Adrenal gland (tissue), 12 donors: Measurements from ENCODE around the gene TMIGD3. TPM values are rescaled to one million over a fixed set of nuclear protein-coding genes. Genes with fewer than 3 reads are reported as not detected.

Source experiments
- DNase-seq, 7 donors: peaks; one replicate each; pipeline ENCODE4 v3.0.0-alpha.2; 2019 to 2020
- H3K27ac ChIP-seq, 5 donors: fragments of 200-600 bp; sonication (generic) in 4 of 5; 1 replicate in 3 of 5; 2 replicates in 2 of 5; pipeline versions ENCODE4 v1.5.1 to v1.8.0; 2016 to 2020; ENCODE audit warnings: mild to moderate bottlenecking in 1 of 5
- H3K27me3 ChIP-seq: fragments of 200-600 bp; 2 replicates; pipeline ENCODE4 v1.8.0; 2021
- H3K36me3 ChIP-seq, 2 donors: fragments of 200-600 bp; replicated peaks in 1 of 2; 1 replicate in 1 of 2; 2 replicates in 1 of 2; pipeline versions ENCODE4 v1.5.1 to v1.8.0; 2018 to 2022
- H3K4me1 ChIP-seq, 2 donors: fragments of 200-600 bp; replicated peaks in 1 of 2; 1 replicate in 1 of 2; 2 replicates in 1 of 2; pipeline versions ENCODE4 v1.5.1 to v1.8.0; 2018 to 2021
- H3K4me3 ChIP-seq, 4 donors: fragments of 200-600 bp; sonication (generic) in 3 of 4; one replicate each; pipeline ENCODE4 v1.5.1; 2016 to 2018
- H3K9me3 ChIP-seq, 3 donors: fragments of 200-600 bp; sonication (generic) in 1 of 3; replicated peaks in 1 of 3; 1 replicate in 2 of 3; 2 replicates in 1 of 3; pipeline versions ENCODE4 v1.5.1 to v1.8.0; 2016 to 2021
- POLR2A ChIP-seq, 2 donors: fragments of 450-650 bp; IDR thresholded peaks; one replicate each; pipeline ENCODE4 v1.6.1; 2017; ENCODE audit warnings: antibody characterized with exemption in 2 of 2, mild to moderate bottlenecking in 2 of 2, moderate library complexity in 1 of 2
- WGBS, 4 donors: extraction: QIAGEN DNeasy Blood & Tissue Kit in 2 of 4; methylation state at CpG; one replicate each; pipeline versions ENCODE4 v1.1.5 to v1.1.7; 2013 to 2017; 5-methylcytosine and 5-hydroxymethylcytosine counted together
- intact Hi-C, 2 donors: fragments of 100-400 bp; cut with DNase I; formaldehyde crosslinking; loops; one replicate each; pipeline versions ENCODE4 v1.14.1 to v1.15.0; 2022 to 2023
- polyA plus RNA-seq, 3 donors: library from polyadenylated mRNA; stranded (reverse); fragments of 200-250 nt in 2 of 3; fragments of 350-450 nt in 1 of 3; fragmentation: Illumina TruSeq in 1 of 3; extraction: RNeasy Lipid Tissue Mini Kit (QIAGEN cat#74804) in 1 of 3; gene quantifications; one replicate each; pipeline ENCODE4 v1.2.3, GENCODE V29; 2013 to 2014
- total RNA-seq, 9 donors: library from RNA; depleted of rRNA in 4 of 9; stranded (reverse); fragments of >200 nt in 4 of 9; fragments of 120-200 nt in 1 of 9; fragmentation: NEBNext Ultra II Directional in 1 of 9; extraction: Animal tissue kit (Norgen Biotek cat#: 25700) in 1 of 9; gene quantifications; one replicate each; pipeline versions ENCODE4 v1.1.0 to v1.2.4, GENCODE V29; 2013 to 2023
- TF ChIP-seq, protein P1 (sequence below), 6 experiments: fragments of 450-650 bp in 4 of 6; fragments of 200-600 bp in 2 of 6; sonication (generic) in 1 of 6; IDR thresholded peaks; 1 replicate in 5 of 6; 2 replicates in 1 of 6; pipeline versions ENCODE4 v1.5.1 to v1.8.0; 2016 to 2021; ENCODE audit warnings: antibody characterized with exemption in 6 of 6, mild to moderate bottlenecking in 2 of 6, moderate library complexity in 1 of 6
- donor health status: healthy with polysubstance abuse.
- donor health status: Bipolar disorder and iron deficiency.
- donor health status: DM: yes; HTN: yes; CAD: no.
- donor health status: DM: no; HTN: no; CAD: no.
- donor health status: DM: no; HTN: no; CAD: no.
- donor health status: DM: yes; HTN: yes; CAD: no.

Gene TMIGD3
- total and polyA plus RNA-seq, 12 donors: 2.4 to 53.8 (median 24.8) TPM

DNA sequence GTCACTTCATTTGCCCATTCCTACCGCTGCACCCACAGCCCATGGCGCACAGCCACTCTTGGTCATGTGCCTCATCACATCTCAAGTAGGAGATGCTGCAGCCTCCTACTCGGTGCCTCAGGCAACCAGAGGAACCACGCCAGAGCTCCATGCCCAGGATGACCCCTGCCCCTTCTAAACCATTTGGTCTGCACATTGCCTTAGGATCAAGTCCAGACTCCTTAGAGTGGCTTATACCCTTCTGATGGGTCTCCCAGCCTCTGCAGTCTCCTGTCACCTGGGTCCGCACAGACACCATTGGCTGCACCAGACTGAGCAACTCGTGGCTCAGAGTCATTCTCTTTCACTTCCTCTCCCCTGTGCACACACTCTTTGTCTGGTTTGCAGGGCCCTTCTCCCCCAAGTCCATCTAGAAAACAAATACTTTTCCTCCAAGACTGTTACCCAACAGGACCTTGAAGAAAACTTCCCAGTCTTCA is 2.2 kb upstream of the TMIGD3 start:
- peaks cover 29 to 42% of the 10 kb centered on the region in 2 donors for H3K4me1 ChIP-seq
- 76 to 82% (median 78%) methylated on average over 3 to 6 of the region's 6 CpGs for WGBS, 4 donors
- no peak for TF ChIP-seq POLR2A (IDR thresholded peaks at IDR 0.05)
- TF ChIP-seq, protein P1, sequence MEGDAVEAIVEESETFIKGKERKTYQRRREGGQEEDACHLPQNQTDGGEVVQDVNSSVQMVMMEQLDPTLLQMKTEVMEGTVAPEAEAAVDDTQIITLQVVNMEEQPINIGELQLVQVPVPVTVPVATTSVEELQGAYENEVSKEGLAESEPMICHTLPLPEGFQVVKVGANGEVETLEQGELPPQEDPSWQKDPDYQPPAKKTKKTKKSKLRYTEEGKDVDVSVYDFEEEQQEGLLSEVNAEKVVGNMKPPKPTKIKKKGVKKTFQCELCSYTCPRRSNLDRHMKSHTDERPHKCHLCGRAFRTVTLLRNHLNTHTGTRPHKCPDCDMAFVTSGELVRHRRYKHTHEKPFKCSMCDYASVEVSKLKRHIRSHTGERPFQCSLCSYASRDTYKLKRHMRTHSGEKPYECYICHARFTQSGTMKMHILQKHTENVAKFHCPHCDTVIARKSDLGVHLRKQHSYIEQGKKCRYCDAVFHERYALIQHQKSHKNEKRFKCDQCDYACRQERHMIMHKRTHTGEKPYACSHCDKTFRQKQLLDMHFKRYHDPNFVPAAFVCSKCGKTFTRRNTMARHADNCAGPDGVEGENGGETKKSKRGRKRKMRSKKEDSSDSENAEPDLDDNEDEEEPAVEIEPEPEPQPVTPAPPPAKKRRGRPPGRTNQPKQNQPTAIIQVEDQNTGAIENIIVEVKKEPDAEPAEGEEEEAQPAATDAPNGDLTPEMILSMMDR (IDR thresholded peaks at IDR 0.05): no peak
- H3K27me3 ChIP-seq: no peaks in the 10 kb centered on the region
- peak in 4 of 7 donors; percentile 32 to 62 (median 44) for DNase-seq
- intact Hi-C loops: loop anchor here (5.0 to 10.0 kb wide), 2 partner anchors 152 to 249 kb away; partner anchors contain the start of gene DDX20 (in 1 of the 2)
- H3K9me3 ChIP-seq: no peaks in the 10 kb centered on the region
- no peaks in the 10 kb centered on the region for H3K36me3 ChIP-seq
- H3K4me3 ChIP-seq: no peak overlapping the region
- peak overlapping the region in 2 of 5 donors; percentile 65 to 82 for H3K27ac ChIP-seq

GRCh38 chr1:111504097-111504496 is 664 bp upstream of the TMIGD3 start:
- TF ChIP-seq, protein P1 (IDR thresholded peaks at IDR 0.05): no peak
- TF ChIP-seq POLR2A (IDR thresholded peaks at IDR 0.05): no peak
- 64 to 75% (median 71%) methylated on average over 5 to 6 of the region's 6 CpGs for WGBS, 4 donors
- no peaks in the 10 kb centered on the region for H3K36me3 ChIP-seq
- DNase-seq: no peak
- H3K27me3 ChIP-seq: no peaks in the 10 kb centered on the region
- H3K4me1 ChIP-seq: peaks cover 20 to 27% of the 10 kb centered on the region in 2 donors
- no peak overlapping the region for H3K4me3 ChIP-seq
- H3K27ac ChIP-seq: peak overlapping the region in 2 of 5 donors; percentile 65
- intact Hi-C loops: loop anchor here in 1 of 2 donors (10.0 kb wide), 1 partner anchor 251 kb away; the partner anchor contains the start of gene DDX20
- H3K9me3 ChIP-seq: no peaks in the 10 kb centered on the region

DNA sequence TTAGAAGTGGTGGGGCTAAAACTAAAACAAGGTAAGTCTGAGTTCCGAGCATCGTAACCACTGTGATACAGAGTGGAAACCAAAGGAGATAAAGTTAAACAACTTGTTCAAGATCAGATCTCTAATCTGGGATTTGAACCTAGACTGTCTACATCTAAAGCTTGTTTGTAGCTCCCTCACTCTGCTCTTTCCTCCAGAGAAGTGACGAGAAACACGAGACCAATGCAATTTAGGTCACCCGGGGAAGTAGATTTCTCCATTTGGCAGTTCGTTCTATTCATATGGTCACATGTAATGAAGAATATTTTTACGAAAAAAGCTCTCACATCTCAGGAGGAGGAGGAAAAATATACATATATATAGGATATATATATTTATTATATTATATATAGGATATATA is 1.8 kb downstream of the TMIGD3 start:
- WGBS, 4 donors: 61 to 78% (median 64%) methylated on average over 7 of the region's 7 CpGs

GRCh38 chr1:111499026-111499785 is 4.2 kb downstream of the TMIGD3 start:
- no peak overlapping the region for H3K4me3 ChIP-seq
- H3K9me3 ChIP-seq: no peaks in the 10 kb centered on the region
- no peak for TF ChIP-seq POLR2A (IDR thresholded peaks at IDR 0.05)
- TF ChIP-seq, protein P1 (IDR thresholded peaks at IDR 0.05): no peak
- no peak for DNase-seq
- intact Hi-C loops: no loop called here
- H3K36me3 ChIP-seq: no peaks in the 10 kb centered on the region
- no peaks in the 10 kb centered on the region for H3K4me1 ChIP-seq
- no peak overlapping the region for H3K27ac ChIP-seq
- no peaks in the 10 kb centered on the region for H3K27me3 ChIP-seq
- WGBS, 4 donors: 86 to 90% (median 88%) methylated on average over 5 of the region's 5 CpGs

More for the DNA sequence above, 1.8 kb downstream of the TMIGD3 start:
- TF ChIP-seq, protein P1 (IDR thresholded peaks at IDR 0.05): no peak
- no peak for TF ChIP-seq POLR2A (IDR thresholded peaks at IDR 0.05)
- Histone ChIP-seq H3K4me1 (peaks cover 0 to 6% of the 10 kb centered on the region in 2 donors), H3K27me3 (no peaks in the 10 kb centered on the region), H3K4me3 (peak overlapping the region in 1 of 4 donors; percentile 29), H3K27ac (peak overlapping the region in 2 of 5 donors; percentile 8 to 47), H3K9me3 (no peaks in the 10 kb centered on the region), H3K36me3 (no peaks in the 10 kb centered on the region)
- intact Hi-C loops: loop anchor here in 1 of 2 donors (10.0 kb wide), 1 partner anchor 253 kb away; the partner anchor contains the start of gene DDX20
- DNase-seq: no peak
